Endothelial cell (in vitro differentiated cells): ENCODE measurements around the gene ZNF319. TPM values are rescaled to one million over a fixed set of nuclear protein-coding genes. Genes with fewer than 3 reads are reported as not detected.

Experiments used
- DNase-seq: peaks from one replicate; pipeline ENCODE4 v3.0.0; 2021; ENCODE audit warnings: low spot score
- H3K27ac Mint-ChIP-seq: one replicate; pipeline ENCODE4 v1.8.0; 2021; ENCODE audit warnings: mixed read lengths, inconsistent platforms; ENCODE audit not compliant: unreplicated experiment
- H3K27me3 Mint-ChIP-seq: one replicate; pipeline ENCODE4 v1.8.0; 2021; ENCODE audit warnings: mild to moderate bottlenecking, moderate library complexity, mixed read lengths, inconsistent platforms; ENCODE audit not compliant: unreplicated experiment
- H3K36me3 Mint-ChIP-seq: one replicate; pipeline ENCODE4 v1.8.0; 2021; ENCODE audit warnings: mild to moderate bottlenecking, low read depth, mixed read lengths, inconsistent platforms; ENCODE audit not compliant: unreplicated experiment
- H3K4me1 Mint-ChIP-seq: one replicate; pipeline ENCODE4 v1.8.0; 2021; ENCODE audit warnings: mild to moderate bottlenecking, mixed read lengths, inconsistent platforms; ENCODE audit not compliant: unreplicated experiment
- H3K4me3 Mint-ChIP-seq: one replicate; pipeline ENCODE4 v1.8.0; 2021; ENCODE audit warnings: mild to moderate bottlenecking, mixed read lengths, inconsistent platforms; ENCODE audit not compliant: unreplicated experiment
- H3K9me3 Mint-ChIP-seq: one replicate; pipeline ENCODE4 v1.8.0; 2021; ENCODE audit warnings: mixed read lengths, inconsistent platforms; ENCODE audit not compliant: unreplicated experiment
- total RNA-seq: library from RNA; stranded (reverse); fragmentation: NEBNext Ultra II Directional; extraction: Animal tissue kit (Norgen Biotek cat#: 25700); gene quantifications from one replicate; pipeline ENCODE4 v1.2.1, GENCODE V29; 2021; ENCODE audit not compliant: unreplicated experiment
- TF ChIP-seq, protein P1 (sequence below): fragments of 200-600 bp; sonication (generic); IDR thresholded peaks from one replicate; pipeline ENCODE4 v1.5.0; 2021; ENCODE audit warnings: antibody characterized with exemption; ENCODE audit not compliant: unreplicated experiment

Gene ZNF319
- total RNA-seq, 1 donor from 2014 or later = 16.1 TPM

DNA sequence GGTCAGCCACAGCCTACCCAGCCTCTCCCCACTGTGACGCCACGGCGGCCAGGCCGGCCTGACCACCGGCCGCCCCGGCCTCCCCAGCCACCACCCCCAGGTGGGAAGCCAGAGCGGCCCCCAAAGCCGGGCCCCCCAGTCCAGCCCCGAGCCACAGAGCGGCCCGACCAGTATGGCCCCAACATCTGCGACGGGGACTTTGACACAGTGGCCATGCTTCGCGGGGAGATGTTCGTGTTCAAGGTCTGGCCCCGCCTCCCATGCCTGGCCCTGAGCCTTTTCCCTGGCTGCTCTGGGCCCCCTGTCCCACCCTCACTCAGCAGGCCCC, 41.1 kb upstream of the ZNF319 start:
- no peak overlapping the region for H3K4me3 Mint-ChIP-seq
- H3K27ac Mint-ChIP-seq = no peak overlapping the region
- H3K36me3 Mint-ChIP-seq = peaks cover 40% of the 10 kb centered on the region
- no peak for DNase-seq
- no peaks in the 10 kb centered on the region for H3K9me3 Mint-ChIP-seq
- TF ChIP-seq, protein P1, sequence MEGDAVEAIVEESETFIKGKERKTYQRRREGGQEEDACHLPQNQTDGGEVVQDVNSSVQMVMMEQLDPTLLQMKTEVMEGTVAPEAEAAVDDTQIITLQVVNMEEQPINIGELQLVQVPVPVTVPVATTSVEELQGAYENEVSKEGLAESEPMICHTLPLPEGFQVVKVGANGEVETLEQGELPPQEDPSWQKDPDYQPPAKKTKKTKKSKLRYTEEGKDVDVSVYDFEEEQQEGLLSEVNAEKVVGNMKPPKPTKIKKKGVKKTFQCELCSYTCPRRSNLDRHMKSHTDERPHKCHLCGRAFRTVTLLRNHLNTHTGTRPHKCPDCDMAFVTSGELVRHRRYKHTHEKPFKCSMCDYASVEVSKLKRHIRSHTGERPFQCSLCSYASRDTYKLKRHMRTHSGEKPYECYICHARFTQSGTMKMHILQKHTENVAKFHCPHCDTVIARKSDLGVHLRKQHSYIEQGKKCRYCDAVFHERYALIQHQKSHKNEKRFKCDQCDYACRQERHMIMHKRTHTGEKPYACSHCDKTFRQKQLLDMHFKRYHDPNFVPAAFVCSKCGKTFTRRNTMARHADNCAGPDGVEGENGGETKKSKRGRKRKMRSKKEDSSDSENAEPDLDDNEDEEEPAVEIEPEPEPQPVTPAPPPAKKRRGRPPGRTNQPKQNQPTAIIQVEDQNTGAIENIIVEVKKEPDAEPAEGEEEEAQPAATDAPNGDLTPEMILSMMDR = no peak
- H3K4me1 Mint-ChIP-seq = peaks cover 2% of the 10 kb centered on the region
- peaks cover 12% of the 10 kb centered on the region for H3K27me3 Mint-ChIP-seq

DNA sequence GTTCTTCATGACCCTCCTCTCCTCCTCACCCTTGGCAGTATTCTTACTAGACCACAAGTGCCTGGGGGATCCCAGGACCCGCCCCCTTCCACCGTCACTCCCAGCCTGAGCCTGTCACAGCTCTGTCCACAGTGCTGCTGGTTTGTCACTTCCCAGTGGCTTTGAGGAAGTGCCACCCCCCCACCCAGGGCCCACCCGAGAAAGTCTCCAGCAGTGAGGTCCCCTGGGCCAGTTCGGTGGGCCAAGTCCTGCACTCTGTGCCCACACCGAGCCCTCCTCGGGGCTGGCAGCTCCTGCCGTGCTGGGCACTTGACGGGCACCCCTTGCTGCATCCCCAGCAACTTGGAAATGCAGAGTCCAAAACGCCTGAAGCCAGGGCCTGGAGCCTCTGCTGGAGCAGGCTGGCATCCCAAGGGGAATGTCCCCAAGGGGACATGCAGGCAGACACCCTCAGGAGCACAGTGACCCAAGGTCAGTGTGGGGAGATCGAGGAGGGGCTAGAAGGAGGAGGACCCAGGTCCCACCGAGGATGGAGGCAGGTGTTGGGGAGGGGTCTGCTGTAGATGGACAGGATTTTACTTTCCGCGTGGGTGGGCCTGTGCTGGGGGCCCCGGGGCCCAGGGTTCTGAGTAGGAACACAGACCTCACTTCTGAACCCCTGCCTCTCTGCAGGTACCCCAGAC, 40.6 kb upstream of the ZNF319 start:
- peaks cover 40% of the 10 kb centered on the region for H3K36me3 Mint-ChIP-seq
- H3K27ac Mint-ChIP-seq = no peak overlapping the region
- DNase-seq = no peak
- TF ChIP-seq, protein P1 = no peak
- H3K27me3 Mint-ChIP-seq = peaks cover 12% of the 10 kb centered on the region
- H3K4me1 Mint-ChIP-seq = no peaks in the 10 kb centered on the region
- no peak overlapping the region for H3K4me3 Mint-ChIP-seq
- H3K9me3 Mint-ChIP-seq = no peaks in the 10 kb centered on the region

DNA sequence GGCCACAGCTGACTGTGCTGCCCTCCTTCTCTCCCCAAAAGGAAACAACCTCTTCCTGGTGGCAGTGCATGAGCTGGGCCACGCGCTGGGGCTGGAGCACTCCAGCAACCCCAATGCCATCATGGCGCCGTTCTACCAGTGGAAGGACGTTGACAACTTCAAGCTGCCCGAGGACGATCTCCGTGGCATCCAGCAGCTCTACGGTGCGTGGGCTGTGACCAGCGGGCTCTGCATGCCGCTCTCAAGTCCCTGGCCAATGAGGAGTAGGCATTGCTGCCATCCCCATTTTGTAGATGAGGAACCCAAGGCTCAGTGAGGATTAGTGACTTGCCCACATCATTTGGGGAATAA, 40.0 kb upstream of the ZNF319 start:
- no peak overlapping the region for H3K27ac Mint-ChIP-seq

GRCh38 chr16:58039829-58040495, 39.5 kb upstream of the ZNF319 start:
- H3K4me3 Mint-ChIP-seq = no peak overlapping the region
- TF ChIP-seq, protein P1 = no peak
- H3K27ac Mint-ChIP-seq = no peak overlapping the region
- peaks cover 40% of the 10 kb centered on the region for H3K36me3 Mint-ChIP-seq
- no peaks in the 10 kb centered on the region for H3K9me3 Mint-ChIP-seq
- H3K27me3 Mint-ChIP-seq = peaks cover 14% of the 10 kb centered on the region
- no peaks in the 10 kb centered on the region for H3K4me1 Mint-ChIP-seq
- DNase-seq = no peak

More for the DNA sequence above, 40.0 kb upstream of the ZNF319 start:
- peaks cover 40% of the 10 kb centered on the region for H3K36me3 Mint-ChIP-seq
- no peaks in the 10 kb centered on the region for H3K4me1 Mint-ChIP-seq
- no peak overlapping the region for H3K4me3 Mint-ChIP-seq
- H3K27me3 Mint-ChIP-seq = peaks cover 12% of the 10 kb centered on the region
- no peaks in the 10 kb centered on the region for H3K9me3 Mint-ChIP-seq
- DNase-seq = no peak
- TF ChIP-seq, protein P1 = no peak

DNA sequence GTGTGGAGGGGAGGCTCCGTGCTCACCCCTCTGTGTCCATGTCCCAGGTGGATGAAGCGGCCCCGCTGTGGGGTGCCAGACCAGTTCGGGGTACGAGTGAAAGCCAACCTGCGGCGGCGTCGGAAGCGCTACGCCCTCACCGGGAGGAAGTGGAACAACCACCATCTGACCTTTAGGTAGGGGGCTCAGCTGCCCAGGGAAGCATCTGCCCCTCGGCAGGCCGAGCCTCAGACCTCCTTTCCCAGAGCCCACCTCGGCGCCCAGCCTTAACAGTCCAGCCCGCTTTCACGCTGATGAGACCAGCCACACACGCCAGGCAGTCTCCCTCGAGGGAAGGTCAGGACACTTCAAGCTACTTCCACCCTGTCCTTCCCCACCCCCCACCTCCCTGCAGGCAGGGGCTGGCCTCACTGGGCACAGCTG, 37.8 kb upstream of the ZNF319 start:
- no peak for DNase-seq
- H3K4me1 Mint-ChIP-seq = peaks cover 4% of the 10 kb centered on the region
- H3K9me3 Mint-ChIP-seq = no peaks in the 10 kb centered on the region
- no peak overlapping the region for H3K4me3 Mint-ChIP-seq
- no peak overlapping the region for H3K27ac Mint-ChIP-seq
- H3K36me3 Mint-ChIP-seq = peaks cover 32% of the 10 kb centered on the region
- TF ChIP-seq, protein P1 = no peak
- peaks cover 9% of the 10 kb centered on the region for H3K27me3 Mint-ChIP-seq
